IMR-90 (cell line): ENCODE data around the gene MGA. TPM values are rescaled to one million over a fixed set of nuclear protein-coding genes. Genes with fewer than 3 reads are reported as not detected.

ENCODE experiments used
- ATAC-seq: fragments of 200-7000 bp; cut with Tn5 transposase; 2 replicates; pipeline ENCODE4 v1.9.1; 2020; ENCODE audit warnings: low read depth, mild to moderate bottlenecking, moderate library complexity
- BruUV-seq: library from RNA; stranded (reverse); fragments of 400-500 nt; replicated peaks from 2 replicates; lab custom pipeline; 2021; lab: Mats Ljungman, UMichigan
- CTCF ChIA-PET: fragments of 300-600 bp; formaldehyde crosslinking; extraction: SDS; loops from one replicate; lab custom pipeline; 2021; ENCODE audit warnings: antibody characterized with exemption; lab: Yijun Ruan, JAX
- POLR2A ChIA-PET: fragments of 300-600 bp; sonication (Branson Sonifier 250); formaldehyde crosslinking; loops from one replicate; lab custom pipeline; 2022; ENCODE audit warnings: antibody characterized with exemption; ENCODE audit not compliant: unreplicated experiment; lab: Charles Lee
- DNase-seq: peaks from one replicate; pipeline ENCODE4 v3.0.0; 2013
- H2AFZ ChIP-seq: replicated peaks from 2 replicates; pipeline ENCODE3; 2013; ENCODE audit warnings: low read length, mild to moderate bottlenecking; ENCODE audit not compliant: poor library complexity
- H2AK5ac ChIP-seq: 2 replicates; pipeline ENCODE4 v1.6.1; 2013; ENCODE audit warnings: low read depth, low read length, inconsistent platforms
- H2AK9ac ChIP-seq: replicated peaks from 2 replicates; pipeline ENCODE3; 2013; ENCODE audit warnings: mild to moderate bottlenecking, low read depth, low read length, moderate library complexity; ENCODE audit not compliant: poor library complexity
- H2BK120ac ChIP-seq: 2 replicates; pipeline ENCODE4 v1.6.1; 2013; ENCODE audit warnings: low read depth, low read length, inconsistent platforms
- H2BK15ac ChIP-seq: 3 replicates; pipeline ENCODE4 v1.6.1; 2013; ENCODE audit warnings: low read depth, low read length, inconsistent platforms
- H2BK20ac ChIP-seq: 2 replicates; pipeline ENCODE4 v1.6.1; 2013; ENCODE audit warnings: low read depth, mild to moderate bottlenecking, inconsistent platforms, low read length, moderate library complexity
- H2BK5ac ChIP-seq: 2 replicates; pipeline ENCODE4 v1.6.1; 2013; ENCODE audit warnings: mild to moderate bottlenecking, low read depth, low read length, inconsistent platforms; ENCODE audit not compliant: poor library complexity, severe bottlenecking
- H3K14ac ChIP-seq: replicated peaks from 2 replicates; pipeline ENCODE4 v1.6.1; 2013; ENCODE audit warnings: low read depth, low read length, inconsistent platforms
- H3K18ac ChIP-seq: 2 replicates; pipeline ENCODE4 v1.6.1; 2013; ENCODE audit warnings: low read depth, low read length, control low read depth
- H3K23ac ChIP-seq: 2 replicates; pipeline ENCODE4 v1.6.1; 2013; ENCODE audit warnings: low read depth, low read length, inconsistent platforms
- H3K27ac ChIP-seq: 2 replicates; pipeline ENCODE4 v1.5.1; 2013; ENCODE audit warnings: mild to moderate bottlenecking, control low read depth, low read length; ENCODE audit not compliant: insufficient read depth
- H3K27me3 ChIP-seq: 2 replicates; pipeline ENCODE4 v1.6.1; 2013; ENCODE audit warnings: low read length; ENCODE audit not compliant: control insufficient read depth, insufficient read depth
- H3K36me3 ChIP-seq: 2 replicates; pipeline ENCODE4 v1.6.1; 2013; ENCODE audit warnings: low read length, mixed read lengths; ENCODE audit not compliant: control insufficient read depth, insufficient read depth
- H3K4ac ChIP-seq: 2 replicates; pipeline ENCODE4 v1.6.1; 2013; ENCODE audit warnings: low read depth, low read length, inconsistent platforms
- H3K4me1 ChIP-seq: 2 replicates; pipeline ENCODE4 v1.6.1; 2013; ENCODE audit warnings: low read length, mixed read lengths; ENCODE audit not compliant: control insufficient read depth, insufficient read depth
- H3K4me2 ChIP-seq: 2 replicates; pipeline ENCODE4 v1.6.1; 2013; ENCODE audit warnings: low read depth, mild to moderate bottlenecking, control low read depth, low read length, moderate library complexity
- H3K4me3 ChIP-seq: 2 replicates; pipeline ENCODE4 v1.5.1; 2013; ENCODE audit warnings: low read depth, mild to moderate bottlenecking, control low read depth, low read length, moderate library complexity; ENCODE audit not compliant: insufficient read depth
- H3K56ac ChIP-seq: 2 replicates; pipeline ENCODE4 v1.6.1; 2013; ENCODE audit warnings: low read length, inconsistent platforms; ENCODE audit not compliant: insufficient read depth; ENCODE audit errors: extremely low read depth
- H3K79me1 ChIP-seq, 2 experiments: 2 replicates each; pipeline ENCODE4 v1.6.1; 2013; ENCODE audit warnings: low read length in 2 of 2, inconsistent platforms in 1 of 2, low read depth in 1 of 2
- H3K9ac ChIP-seq: 2 replicates; pipeline ENCODE4 v1.6.1; 2013; ENCODE audit warnings: low read depth, low read length, control low read depth
- H3K9me1 ChIP-seq: 2 replicates; pipeline ENCODE4 v1.6.1; 2013; ENCODE audit warnings: low read length, inconsistent platforms; ENCODE audit not compliant: insufficient read depth
- H3K9me3 ChIP-seq: 2 replicates; pipeline ENCODE4 v1.6.1; 2013; ENCODE audit warnings: low read length; ENCODE audit not compliant: control insufficient read depth, insufficient read depth
- H4K20me1 ChIP-seq: 2 replicates; pipeline ENCODE4 v1.6.1; 2013; ENCODE audit warnings: low read length, inconsistent platforms; ENCODE audit not compliant: insufficient read depth
- H4K5ac ChIP-seq: 2 replicates; pipeline ENCODE4 v1.6.1; 2013; ENCODE audit warnings: mild to moderate bottlenecking, low read depth, low read length, control low read depth
- H4K8ac ChIP-seq, 2 experiments: 2 replicates each; pipeline ENCODE4 v1.6.1; 2013; ENCODE audit warnings: low read depth in 2 of 2, low read length in 2 of 2, control low read depth in 1 of 2, inconsistent platforms in 1 of 2
- H4K91ac ChIP-seq: 2 replicates; pipeline ENCODE4 v1.6.1; 2013; ENCODE audit warnings: low read depth, low read length, inconsistent platforms; ENCODE audit not compliant: insufficient read depth
- BHLHE40 ChIP-seq: fragments of 150-350 bp; IDR thresholded peaks from 2 replicates; pipeline ENCODE4 v1.6.1; 2016; ENCODE audit warnings: mild to moderate bottlenecking, low read depth, low read length
- CHD1 ChIP-seq: IDR thresholded peaks from 2 replicates; pipeline ENCODE4 v1.6.1; 2012; ENCODE audit warnings: low read depth, low read length, improper control_type of control experiment
- MAFK ChIP-seq: IDR thresholded peaks from 2 replicates; pipeline ENCODE4 v1.6.1; 2012; ENCODE audit warnings: low read depth, low read length, improper control_type of control experiment
- POLR2A ChIP-seq: IDR thresholded peaks from 2 replicates; pipeline ENCODE4 v1.6.1; 2012; ENCODE audit warnings: mild to moderate bottlenecking, low read depth, low read length
- RAD21 ChIP-seq: IDR thresholded peaks from 2 replicates; pipeline ENCODE4 v1.6.1; 2012; ENCODE audit warnings: low read length, improper control_type of control experiment
- RCOR1 ChIP-seq: IDR thresholded peaks from 2 replicates; pipeline ENCODE4 v1.6.1; 2012; ENCODE audit warnings: mild to moderate bottlenecking, low read length, improper control_type of control experiment; ENCODE audit not compliant: insufficient replicate concordance
- WGBS, 2 experiments: methylation state at CpG; one replicate each; pipeline versions ENCODE4 v1.1.5 to v1.1.7; 2013; ENCODE audit warnings: missing lambda C conversion rate in 2 of 2; ENCODE audit not compliant: insufficient read length in 1 of 2; ENCODE audit errors: extremely low coverage in 2 of 2; 5-methylcytosine and 5-hydroxymethylcytosine counted together
- dilution Hi-C: fragments of 300-500 bp; cut with HindIII; formaldehyde crosslinking; loops from one replicate; pipeline ENCODE4 v1.14.3; 2018; ENCODE audit warnings: low sequenced_read_pairs; ENCODE audit not compliant: unreplicated experiment
- in situ Hi-C: fragments of 300-500 bp; cut with MboI; formaldehyde crosslinking; loops from 3 replicates; pipeline ENCODE4 v1.14.3; 2019; ENCODE audit warnings: low sequenced_read_pairs, inconsistent platforms, mixed read lengths
- intact Hi-C: fragments of 100-400 bp; cut with micrococcal nuclease; formaldehyde crosslinking; loops from 2 replicates; pipeline ENCODE4 v1.10.0; 2022
- polyA plus RNA-seq, 3 experiments: library from polyadenylated mRNA; depleted of rRNA; stranded (reverse); fragments of >200 nt; gene quantifications; 2 replicates each; pipeline ENCODE4 v1.2.3, GENCODE V29; 2012; ENCODE audit warnings: low replicate concordance in 1 of 3
- total RNA-seq: library from RNA; depleted of rRNA; stranded (reverse); fragments of >200 nt; gene quantifications from 2 replicates; pipeline ENCODE4 v1.2.3, GENCODE V29; 2012
- TF ChIP-seq, protein P1 (sequence below): fragments of 150-350 bp; IDR thresholded peaks from 2 replicates; pipeline ENCODE4 v1.6.1; 2016; ENCODE audit warnings: low read depth, mild to moderate bottlenecking, low read length, moderate library complexity, borderline replicate concordance

Gene MGA
- total and polyA plus RNA-seq, 2 of the 4 experiments (the other 2 are of a cell fraction), result 3.2 to 38.0 TPM

DNA sequence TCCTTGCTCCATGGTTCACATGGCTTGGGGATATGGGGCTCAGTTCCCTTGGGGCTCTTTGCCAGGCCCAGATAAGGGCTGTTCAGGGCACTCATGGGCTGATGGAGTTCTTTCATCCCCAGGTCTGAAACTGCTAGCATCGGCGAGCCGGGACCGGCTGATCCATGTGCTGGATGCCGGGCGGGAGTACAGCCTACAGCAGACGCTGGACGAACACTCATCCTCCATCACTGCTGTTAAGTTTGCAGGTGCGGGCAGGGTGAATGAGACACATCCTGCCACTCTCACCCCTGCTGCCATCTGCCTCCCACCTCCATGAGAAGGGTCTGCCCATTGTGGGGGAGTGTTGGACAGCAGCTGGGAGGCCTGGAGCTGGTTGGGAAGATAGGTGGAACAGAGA lies 156.6 kb downstream of the MGA start:
- Histone ChIP-seq H3K9ac (no peak overlapping the region), H3K9me3 (no peaks in the 10 kb centered on the region), H2BK120ac (no peak overlapping the region), H2AK9ac (peak overlapping the region; percentile 40), H3K27me3 (no peaks in the 10 kb centered on the region), H2AK5ac (no peak overlapping the region), H4K91ac (no peak overlapping the region), H3K4me1 (no peaks in the 10 kb centered on the region), H3K9me1 (no peaks in the 10 kb centered on the region), H3K18ac (no peak overlapping the region), H2BK20ac (no peak overlapping the region), H3K4me3 (no peak overlapping the region), H3K27ac (no peak overlapping the region), H4K20me1 (peaks cover 3% of the 10 kb centered on the region; the same call in 1 of the 2 replicates), H4K5ac (no peak overlapping the region), H3K4me2 (no peak overlapping the region), H3K14ac (no peak overlapping the region), H2AFZ (no peak overlapping the region), H4K8ac (no peak overlapping the region), H3K79me1 (peaks cover 0 to 11% of the 10 kb centered on the region in 2 experiments; a peak in 1 of 4 replicates), H3K56ac (no peak overlapping the region), H2BK15ac (no peak overlapping the region), H3K23ac (no peak overlapping the region), H3K4ac (no peak overlapping the region), H3K36me3 (peaks cover 64% of the 10 kb centered on the region), H2BK5ac (no peak overlapping the region)
- dilution Hi-C loops (no loop called here), intact Hi-C loops (loop anchor here (10.0 kb wide), 1 partner anchor 352 kb away; no protein-coding TSS in a partner anchor), in situ Hi-C loops (no loop called here)
- BruUV-seq, result no TSS peak
- POLR2A ChIA-PET, result no interaction called here
- TF ChIP-seq RCOR1, result no peak
- no peak for TF ChIP-seq MAFK
- no peak for TF ChIP-seq POLR2A
- no peak for TF ChIP-seq BHLHE40
- no peak for TF ChIP-seq CHD1
- TF ChIP-seq, protein P1, sequence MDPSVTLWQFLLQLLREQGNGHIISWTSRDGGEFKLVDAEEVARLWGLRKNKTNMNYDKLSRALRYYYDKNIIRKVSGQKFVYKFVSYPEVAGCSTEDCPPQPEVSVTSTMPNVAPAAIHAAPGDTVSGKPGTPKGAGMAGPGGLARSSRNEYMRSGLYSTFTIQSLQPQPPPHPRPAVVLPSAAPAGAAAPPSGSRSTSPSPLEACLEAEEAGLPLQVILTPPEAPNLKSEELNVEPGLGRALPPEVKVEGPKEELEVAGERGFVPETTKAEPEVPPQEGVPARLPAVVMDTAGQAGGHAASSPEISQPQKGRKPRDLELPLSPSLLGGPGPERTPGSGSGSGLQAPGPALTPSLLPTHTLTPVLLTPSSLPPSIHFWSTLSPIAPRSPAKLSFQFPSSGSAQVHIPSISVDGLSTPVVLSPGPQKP, result no peak
- no peak for TF ChIP-seq RAD21
- DNase-seq (no peak), ATAC-seq (no peak)
- CTCF ChIA-PET, result no interaction called here
- 96% methylated on average over 4 of the region's 9 CpGs; no CpG with 5 or more reads in 1 of the 2 experiments for WGBS, 2 experiments
